Renal cortical epithelial cell (primary cell): ENCODE data around the gene APOL1. TPM values are rescaled to one million over a fixed set of nuclear protein-coding genes. Genes with fewer than 3 reads are reported as not detected.

Experiments
- DNase-seq: peaks from one replicate; pipeline ENCODE4 v3.0.0-alpha.2; 2011; ENCODE audit warnings: low read depth
- total RNA-seq: library from RNA; depleted of rRNA; stranded (reverse); fragments of >200 nt; gene quantifications from 2 replicates; pipeline ENCODE4 v1.2.3, GENCODE V29; 2014

Gene APOL1
- total RNA-seq, 1 donor from 2014 or later = 247 TPM

DNA sequence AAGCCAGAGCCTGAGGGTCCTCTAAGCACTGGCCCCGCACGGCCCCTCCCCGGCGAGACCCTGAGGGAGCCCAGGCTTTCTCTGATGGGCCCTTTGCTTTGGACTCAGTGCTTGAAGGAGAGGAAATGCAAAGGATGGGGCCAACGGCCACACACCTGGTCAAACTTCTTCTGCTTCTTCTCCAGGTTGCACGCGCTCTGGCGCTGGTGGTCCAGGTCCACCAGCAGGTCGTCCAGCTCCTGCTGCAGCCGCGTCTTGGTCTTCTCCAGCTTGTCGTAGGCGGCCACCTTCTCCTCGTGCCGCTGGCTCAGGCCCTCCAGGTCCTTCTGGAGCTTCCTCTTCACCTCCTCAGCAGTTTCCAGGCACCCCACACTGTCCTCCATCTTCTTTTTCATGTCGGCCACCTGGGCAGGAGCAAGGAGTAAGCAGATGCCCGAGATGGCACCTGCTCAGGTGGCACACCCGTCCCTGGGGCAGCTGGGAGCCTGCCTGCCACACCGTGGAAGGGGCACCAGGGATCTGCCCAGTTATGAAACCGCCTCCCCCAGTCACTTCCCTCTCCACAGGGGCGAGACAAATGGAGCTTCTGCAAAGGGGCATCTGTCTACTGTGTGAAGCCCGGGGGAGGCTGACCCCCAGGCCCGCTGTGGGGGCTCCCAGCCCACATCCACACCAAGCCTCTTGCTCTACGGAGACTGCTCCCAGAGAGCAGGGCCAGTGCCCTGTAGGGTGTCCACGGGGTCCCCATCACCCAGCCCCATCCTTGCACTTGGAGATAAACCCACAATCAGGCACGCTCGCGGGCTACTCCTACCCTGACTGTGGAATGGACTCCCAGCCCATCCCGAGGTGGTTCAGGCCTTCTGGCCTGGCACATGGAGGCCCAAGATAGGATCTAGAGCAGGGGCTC, 39.2 kb downstream of the APOL1 start:
- no peak for DNase-seq

DNA sequence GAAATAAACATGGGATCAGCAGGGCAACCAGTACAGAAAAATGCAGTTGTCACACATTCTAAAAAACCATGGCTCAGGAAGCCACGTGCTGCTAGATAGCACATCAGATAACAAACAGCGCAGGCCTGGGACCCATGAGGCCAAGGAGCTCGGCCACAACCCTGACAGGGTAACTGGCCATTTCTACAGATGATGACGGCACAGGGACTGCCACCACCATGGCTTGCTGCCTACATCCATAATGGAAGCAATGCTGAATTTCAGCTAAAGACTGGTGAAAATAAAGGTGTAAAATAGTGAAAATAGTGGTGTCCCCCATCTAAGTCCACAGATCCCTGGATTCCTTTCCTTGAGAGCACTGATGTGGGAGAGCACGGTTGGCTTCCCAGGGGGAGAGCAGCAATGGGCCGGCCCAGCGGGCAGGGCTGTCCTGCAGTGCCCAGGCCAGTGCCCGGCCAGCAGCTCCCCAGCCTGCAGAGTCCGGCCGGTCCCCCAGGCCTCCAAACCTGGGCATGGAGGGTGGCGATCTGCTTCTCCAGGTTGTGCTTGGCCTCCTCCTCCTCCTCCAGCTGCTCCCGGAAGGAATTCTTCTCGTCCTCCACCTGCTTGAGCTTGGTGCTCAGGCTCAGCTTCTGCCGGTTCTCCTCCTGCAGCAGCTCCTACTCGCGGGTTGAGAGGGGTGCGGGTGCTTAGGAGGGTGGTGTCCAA, 40.0 kb downstream of the APOL1 start:
- DNase-seq = no peak

DNA sequence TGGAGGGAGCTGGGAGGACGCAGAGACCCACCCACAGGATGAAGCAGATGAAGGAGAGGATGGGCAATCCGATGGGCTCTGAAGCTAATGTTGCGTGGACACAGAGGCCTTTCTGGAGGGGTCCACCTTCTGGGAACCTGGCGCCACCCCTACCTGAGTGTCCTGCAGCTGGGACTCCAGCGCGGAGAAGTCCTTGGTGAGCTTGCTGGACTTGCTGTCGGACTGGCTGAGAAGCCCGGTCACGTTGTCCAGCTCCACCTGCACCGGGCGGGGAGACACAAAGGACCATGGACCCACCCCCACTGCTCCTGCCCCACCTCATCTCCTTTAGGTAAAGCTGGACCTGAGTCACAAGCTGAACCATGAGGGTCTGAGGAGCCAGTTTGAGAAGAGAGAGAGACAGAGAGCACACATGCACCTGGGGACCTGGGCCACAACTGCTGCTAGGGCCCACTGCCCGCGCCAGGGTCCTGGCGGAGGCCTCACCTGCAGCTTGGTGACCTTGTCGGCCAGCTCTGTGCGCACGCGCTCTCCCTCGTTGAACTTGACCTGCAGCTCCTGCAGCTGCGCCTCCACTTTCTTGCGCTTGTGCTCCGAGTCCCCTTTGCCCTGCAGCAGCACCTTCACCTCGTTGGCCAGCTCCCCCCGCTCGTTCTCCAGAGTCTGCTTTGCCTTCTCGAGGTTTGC, 40.8 kb downstream of the APOL1 start:
- no peak for DNase-seq

DNA sequence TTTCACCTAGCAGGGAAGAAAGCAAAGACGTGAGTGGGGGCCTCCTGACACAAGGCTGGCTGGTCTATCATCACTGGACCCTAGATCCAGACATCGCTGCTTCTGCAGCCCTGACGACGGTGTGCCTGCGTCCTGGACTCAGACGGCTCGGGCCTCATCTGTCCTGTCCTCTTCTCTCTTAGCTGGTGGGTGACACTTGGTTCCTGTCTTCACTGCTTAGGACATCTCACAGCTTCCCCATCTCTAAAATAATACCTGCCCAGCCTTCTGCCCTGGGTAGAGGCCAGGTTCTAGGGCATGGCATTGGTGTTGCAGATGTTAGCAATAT, 41.3 kb downstream of the APOL1 start:
- no peak for DNase-seq

DNA sequence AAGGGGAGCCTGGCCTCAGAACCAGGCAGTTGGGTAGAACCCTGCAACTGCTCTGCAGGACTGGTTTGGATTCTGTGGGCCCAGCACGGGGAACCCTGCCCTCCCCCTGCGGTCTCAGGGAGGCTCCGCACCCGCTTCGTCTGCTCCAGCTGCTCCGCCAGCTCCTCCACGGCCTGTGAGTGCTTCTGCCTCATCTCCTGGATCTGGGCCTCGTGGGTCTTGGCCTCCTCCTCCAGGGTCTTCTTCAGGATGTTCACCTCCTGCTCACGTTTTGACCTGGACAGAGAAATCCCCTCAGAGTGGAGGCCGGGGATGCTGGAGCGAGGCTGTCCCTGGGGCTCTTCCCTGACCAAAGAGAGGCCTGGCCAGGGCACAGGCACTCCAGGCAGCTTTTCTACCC, 41.9 kb downstream of the APOL1 start:
- no peak for DNase-seq

DNA sequence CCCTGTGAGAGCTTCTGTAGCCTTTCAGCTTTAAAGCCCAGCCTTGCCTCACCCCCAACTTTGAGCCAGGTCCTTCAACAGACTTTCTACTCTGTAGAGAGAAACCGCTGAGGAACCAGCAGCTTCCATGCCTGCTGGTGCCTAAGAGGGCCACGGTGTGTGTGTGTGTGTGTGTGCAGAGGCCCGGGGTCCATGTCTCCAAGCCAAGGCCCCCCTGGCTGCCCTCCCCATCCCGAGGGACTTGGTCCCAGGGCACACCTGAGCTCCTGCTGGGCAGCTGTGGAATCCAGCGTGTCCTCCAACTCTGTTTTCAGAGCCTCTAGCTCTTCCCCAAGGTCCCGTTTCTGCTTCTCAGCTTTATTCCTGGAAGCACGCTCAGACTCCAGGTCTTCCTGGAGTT, 42.3 kb downstream of the APOL1 start:
- DNase-seq = no peak

DNA sequence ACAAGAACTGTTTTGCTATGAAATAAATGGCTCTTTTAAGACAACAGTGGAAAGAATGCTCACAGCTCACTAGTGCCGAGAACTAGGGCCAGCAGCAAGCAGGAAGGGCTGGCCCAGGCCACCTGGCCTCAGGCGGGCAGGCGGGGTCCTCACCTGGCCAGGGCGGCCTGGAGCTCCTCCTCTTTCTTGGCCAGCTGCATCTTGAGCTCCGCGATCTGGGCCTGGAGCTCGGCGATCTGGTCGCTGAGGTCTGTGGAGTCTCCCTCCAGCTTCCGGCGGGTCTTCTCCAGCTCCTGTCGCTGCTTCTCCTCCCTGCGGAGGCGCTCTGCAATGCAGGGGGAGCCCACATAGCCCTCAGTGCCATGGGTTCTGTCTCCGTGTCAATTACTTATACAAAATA, 43.8 kb downstream of the APOL1 start:
- DNase-seq = no peak

DNA sequence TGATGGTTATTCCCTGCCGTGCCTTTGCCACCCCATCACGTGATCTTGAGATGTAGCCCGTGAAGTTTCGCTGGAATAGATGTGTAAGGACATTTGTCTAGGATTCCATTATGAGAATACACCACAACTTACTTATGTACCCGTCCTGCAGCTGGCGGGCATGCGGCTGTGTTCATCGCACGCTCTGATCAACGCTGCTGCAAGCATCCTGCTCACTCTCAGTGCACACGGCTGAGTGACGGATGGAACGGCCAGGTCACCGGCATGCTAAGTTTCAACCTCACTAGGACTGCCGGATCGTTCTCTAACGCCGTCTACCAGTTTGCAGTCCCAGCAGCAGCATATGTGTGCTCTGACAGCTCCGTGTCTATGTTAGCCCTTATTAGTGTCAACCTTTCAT, 44.6 kb downstream of the APOL1 start:
- no peak for DNase-seq

DNA sequence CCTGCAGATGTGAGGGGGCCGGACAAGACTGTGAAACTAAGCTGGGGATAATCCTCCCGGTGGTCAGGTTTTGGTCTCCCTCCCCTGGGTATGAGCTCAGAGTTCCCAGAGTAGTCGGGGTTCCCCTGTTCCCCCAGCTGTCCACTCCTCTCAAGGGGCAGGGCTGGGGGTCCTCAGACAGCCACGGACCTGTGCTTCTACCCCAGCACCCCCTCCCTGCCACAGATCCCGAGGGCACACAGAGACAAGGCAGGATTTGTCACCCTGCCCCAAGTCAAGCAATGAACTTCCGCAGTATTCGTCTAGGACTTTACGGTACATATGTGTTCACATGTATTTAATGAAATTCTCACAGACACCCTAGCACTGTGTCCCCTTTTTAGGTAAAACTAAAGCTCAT, 45.2 kb downstream of the APOL1 start:
- DNase-seq = no peak

DNA sequence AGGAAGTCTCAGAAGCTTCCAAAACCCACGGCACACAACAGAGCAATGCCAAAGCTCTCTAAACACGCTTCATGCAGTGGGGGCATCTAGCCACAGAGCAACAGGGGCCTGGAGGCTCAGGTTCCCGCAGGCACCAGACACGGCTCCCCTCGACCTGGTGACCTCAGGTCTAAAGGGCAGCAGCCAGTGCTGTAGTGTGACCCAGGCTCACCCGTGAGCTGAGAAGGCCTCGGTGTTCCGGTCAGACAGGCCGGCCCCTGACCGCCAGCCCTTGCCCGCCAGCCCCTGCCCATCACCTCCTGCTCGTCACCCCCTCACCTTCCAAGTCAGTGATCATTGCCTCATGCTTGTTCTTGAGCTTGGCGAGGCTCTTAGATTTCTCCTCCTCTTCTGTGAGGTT, 45.7 kb downstream of the APOL1 start:
- DNase-seq = no peak

DNA sequence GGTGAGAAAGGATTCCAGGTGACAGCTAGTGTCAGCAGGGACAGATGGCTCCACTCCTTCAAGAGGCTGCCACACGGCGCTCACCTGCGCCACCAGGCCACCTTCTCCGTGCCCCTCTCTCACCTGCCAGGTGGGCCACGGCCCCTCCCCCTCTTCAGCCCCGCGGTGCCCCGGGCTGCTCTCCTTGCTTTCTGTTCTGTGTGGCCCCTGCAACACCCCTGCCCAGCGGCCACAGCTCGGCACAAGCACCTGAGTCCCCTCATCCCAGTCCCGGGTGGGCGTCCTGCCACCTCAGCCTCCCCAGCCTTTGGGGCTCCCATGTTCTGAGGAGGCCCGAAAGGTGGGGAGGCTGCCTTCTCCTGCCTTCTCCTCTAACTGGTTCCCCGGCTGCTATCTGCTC, 46.4 kb downstream of the APOL1 start:
- DNase-seq = no peak

DNA sequence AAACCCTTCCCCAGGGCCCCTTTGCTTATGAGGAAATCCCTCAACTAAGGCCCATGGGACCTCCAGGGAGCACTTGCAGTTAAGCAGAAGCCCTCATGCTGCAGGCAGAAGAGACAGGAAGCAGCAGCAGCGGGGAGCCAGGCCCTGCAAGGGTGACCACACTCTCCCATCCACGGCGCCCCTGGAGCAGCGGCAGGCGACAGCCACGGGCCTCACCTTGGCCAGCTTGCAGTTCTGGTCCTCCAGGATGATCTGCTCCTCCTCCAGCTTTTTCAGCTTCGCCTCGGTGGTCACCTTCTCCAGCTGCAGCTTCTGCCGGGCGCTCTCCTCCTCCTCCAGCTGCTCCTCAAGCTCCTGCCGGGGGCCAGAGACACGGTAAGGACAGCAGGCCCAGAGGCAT, 47.0 kb downstream of the APOL1 start:
- DNase-seq = no peak

DNA sequence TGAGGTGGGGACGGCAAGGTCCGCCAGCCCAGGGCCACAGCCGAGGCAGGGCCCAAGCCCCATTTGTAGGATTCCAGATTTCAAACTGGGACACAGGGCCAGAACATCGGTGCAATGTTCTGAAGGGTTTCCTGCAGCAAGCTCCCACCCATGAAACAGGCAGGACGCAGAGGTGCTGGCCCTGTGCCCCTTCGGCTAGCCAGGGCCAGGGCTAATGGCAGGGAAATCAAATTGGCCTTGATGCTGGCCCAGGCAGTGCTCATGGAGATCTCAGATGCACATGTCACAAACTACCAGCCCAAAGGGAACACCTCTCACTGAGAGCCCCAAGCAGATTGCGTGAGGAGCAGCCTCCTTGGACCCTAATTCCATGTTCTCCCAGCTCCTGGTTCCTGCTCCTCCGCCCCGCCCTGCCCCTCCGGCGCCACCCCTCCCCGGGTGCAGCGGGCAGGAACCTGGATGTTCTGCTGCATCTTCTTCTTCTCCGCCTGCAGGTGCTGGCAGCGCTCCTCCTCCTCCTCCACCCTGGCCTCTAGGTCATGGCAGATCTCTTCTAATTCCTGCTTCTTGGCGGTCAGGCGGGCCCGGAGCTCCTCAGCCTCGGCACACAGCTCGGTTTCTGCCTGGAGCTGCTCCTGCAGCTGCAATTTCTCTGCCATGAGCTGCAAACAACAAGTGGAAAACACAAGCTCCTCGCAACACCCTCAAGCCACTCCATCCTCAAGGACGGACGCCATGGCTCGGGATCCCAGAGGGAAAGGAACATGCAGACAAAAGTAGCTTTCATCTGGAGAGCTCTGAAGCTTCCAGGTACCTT, 47.7 kb downstream of the APOL1 start:
- DNase-seq = no peak

DNA sequence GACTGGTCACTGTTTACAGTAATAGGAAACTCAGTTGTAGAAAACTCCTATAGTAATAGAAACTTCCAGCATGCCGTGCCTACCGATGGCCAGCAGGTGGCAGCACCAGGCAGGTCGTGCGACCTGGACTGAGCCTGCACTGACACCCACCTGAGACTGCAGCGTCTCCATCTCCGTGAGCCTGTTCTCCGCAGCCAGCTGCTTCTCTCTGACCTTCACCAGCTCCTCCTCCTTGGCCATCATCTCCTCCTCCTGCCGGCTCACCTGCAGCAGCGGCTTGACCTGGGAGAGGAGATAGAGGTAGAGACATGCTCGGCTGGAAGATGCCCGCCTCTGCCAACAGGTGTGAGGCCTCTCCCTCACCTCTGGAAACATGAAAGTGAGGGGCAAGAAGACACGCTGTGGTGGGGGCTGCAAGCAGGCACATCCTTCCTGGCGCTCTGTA, 48.5 kb downstream of the APOL1 start:
- DNase-seq = peak; percentile 43

DNA sequence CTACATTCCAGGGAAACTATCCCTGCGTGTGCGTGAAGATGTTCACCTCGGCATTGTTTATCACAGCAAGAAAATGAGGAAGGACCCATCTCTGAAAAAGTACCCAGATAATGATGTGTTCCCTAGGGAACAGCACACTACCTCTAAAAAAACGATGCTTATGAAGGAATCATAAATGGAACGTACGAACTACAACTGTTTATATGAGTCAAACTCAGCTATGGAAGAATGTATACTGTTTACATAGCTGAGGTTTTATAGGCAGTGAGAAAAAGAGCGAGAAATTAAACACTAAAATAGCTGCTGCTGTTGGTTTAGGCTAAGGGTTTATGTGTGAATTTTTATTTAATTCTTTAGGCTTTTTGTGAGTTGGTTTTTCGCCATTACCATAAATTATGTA, 48.9 kb downstream of the APOL1 start:
- no peak for DNase-seq

DNA sequence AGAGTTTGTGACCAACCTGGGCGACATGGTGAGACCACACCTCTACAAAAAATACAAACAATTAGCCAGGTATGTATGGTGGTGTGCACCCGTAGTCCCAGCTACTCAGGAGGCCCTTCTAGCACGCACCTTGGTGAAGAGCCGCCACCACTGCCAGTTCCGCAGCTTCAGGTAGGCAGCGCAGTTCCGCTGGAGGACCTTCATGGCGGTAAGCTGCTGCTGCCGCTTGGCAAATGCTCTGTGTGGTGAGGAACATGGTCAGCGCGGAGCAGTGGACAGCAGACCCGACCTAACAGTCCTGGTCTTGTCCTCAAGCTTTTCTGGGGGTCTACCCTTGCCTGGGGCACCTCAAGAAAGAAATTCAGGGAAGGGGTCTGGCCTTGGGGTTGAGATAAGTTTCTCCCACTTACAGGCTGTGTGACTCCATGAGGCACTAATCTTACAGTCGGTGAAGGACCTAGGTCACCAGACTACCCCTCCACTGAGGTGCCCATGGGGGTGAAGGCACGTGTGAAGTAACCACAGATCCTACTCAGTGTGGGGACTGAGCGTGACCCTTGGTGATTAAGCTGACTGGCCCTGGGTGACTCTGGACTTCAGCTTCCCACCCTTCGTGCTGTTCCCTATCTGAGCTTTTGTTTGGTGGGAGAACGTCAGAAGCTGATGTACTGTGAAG, 49.6 kb downstream of the APOL1 start:
- no peak for DNase-seq

DNA sequence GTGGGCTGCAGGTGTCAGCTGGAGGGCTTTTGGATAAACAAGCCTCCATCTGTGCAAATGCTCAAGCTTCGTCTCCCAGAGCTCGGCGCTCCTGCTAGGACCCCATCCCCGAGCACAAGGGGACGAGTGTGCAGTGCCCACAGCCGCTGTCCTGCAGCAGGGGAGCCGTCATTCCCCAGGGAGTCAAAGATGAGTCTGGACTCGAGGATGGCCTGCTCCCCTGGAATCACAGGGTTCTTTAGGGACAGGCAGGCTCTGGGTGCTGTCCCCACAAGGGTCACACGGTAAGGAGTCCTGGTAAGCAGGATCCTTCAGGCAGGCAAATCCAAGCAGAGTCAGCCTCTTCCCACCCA, 50.2 kb downstream of the APOL1 start:
- DNase-seq = no peak

DNA sequence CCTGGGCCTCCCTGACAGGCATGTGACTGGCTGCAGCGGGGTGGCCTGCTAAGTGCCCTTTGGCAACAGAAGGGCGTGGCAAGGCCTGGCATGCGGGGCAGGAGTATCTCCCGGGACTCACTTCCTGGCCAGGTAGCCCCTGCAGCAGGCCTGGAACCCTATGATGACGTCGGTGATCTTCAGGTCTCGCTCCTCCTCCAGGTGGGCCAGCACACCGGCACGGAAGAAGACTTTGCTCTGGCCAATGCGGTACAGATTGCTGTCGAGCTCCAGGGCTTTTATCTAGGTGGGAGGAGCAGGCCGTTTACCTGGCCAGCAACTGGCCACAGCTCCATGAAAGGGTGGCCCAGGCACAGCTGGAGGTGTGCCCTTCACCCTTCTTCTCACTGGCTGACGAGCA, 50.9 kb downstream of the APOL1 start:
- DNase-seq = no peak

DNA sequence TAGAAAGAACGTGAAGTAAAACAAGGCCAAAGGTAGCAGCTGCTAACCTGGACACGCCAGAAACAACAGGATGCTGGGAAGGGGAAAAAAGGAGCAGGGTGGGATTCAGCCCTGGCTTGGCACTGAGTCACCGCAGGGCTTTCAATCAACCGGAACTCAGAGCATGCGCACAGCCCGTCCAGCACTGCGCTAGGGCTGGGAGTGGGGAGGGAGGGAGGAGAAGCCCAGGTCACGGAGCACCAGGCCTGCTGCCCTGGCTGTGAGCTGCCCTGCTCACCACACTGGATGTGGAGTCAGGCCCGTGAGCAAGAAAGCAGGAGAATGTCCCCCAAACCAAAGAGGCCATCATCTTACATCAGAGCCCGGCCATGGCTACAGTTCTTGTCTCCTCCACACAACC, 51.5 kb downstream of the APOL1 start:
- no peak for DNase-seq

DNA sequence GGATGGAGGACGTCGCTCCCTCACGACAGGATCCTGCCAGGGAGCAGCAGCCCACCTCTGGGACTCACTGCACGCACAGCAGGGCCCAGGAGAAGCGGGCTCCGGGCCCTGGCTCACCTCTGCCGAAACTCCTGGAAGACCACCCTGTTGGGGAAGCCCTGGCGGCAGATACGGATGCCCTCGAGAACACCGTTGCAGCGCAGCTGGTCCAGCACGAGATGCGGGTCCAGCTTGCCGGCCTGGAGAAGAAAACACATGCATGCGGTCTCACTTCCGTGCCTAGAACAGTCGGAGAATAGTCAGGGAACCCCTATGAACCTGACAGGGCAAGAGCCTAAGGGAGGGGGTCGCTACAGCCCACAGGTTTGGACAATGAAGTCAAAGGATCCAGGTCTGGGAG, 52.9 kb downstream of the APOL1 start:
- DNase-seq = no peak

DNA sequence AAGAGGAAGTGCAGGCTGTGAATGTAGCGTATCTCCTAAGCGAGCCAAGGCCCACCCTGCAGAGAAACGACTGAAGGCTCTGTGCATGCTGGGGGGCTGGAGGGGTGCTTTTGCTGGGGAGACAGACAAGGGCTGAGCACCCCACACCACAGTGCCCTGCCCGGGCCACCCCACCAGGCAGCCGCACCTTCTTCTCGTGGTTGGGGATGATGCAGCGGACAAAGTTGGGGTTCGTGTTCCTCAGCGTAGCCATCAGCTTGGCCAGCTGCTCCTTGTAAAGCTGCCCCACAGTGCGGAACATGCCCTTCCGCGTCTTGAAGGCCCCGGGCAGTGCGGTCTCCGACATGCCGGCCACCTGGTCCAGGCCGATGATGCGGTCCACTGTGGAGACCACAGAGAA, 53.3 kb downstream of the APOL1 start:
- DNase-seq = no peak

DNA sequence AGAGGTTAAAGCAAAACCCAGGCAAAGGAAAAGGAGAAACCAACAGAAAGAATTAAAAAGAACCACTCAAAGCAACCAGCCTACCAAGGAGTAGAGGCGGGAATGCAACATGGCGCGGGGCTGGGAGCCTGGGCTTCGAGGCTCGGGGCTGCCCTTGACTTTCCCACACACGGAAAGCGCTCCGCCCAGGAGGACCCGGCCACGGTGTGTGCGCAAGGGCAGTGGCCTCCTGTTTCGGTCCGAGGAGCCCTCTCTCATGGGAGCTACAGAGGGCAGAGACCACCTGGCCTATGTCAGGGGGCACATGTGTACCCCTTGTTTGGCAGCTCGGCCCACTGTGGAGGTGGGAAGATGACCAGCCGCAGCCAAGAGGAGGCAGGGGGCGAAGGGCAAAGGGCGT, 55.9 kb downstream of the APOL1 start:
- DNase-seq = no peak
